WERI-Rb-1 (cell line): ENCODE measurements around the gene CECR2.
A peak's percentile ranks its signal among the peaks of the same experiment; 100 is the strongest.
"Not testable (repeated sequence)": the region's sequence is repeated elsewhere in the genome, so short reads cannot be mapped to it uniquely, and the experiment has no call there.

Experiments used
- DNase-seq: peaks from one replicate; pipeline ENCODE4 v3.0.0-alpha.2; 2020
- H3K27ac ChIP-seq: fragments of 250-450 bp; sonication (Bioruptor Pico); 2 replicates; pipeline ENCODE4 v1.5.1; 2020; ENCODE audit warnings: mild to moderate bottlenecking, moderate library complexity
- H3K27me3 ChIP-seq: fragments of 250-450 bp; sonication (Bioruptor Pico); 2 replicates; pipeline ENCODE4 v1.5.1; 2021; ENCODE audit warnings: mild to moderate bottlenecking, low read depth, moderate library complexity; ENCODE audit not compliant: insufficient read depth, severe bottlenecking
- H3K36me3 ChIP-seq: fragments of 250-450 bp; sonication (Bioruptor Pico); 2 replicates; pipeline ENCODE4 v1.5.1; 2020; ENCODE audit warnings: mild to moderate bottlenecking, moderate library complexity
- H3K4me3 ChIP-seq: 2 replicates; pipeline ENCODE4 v1.5.1; 2011; ENCODE audit warnings: low read depth, mild to moderate bottlenecking, control low read depth, low read length
- H3K9me3 ChIP-seq: fragments of 250-450 bp; sonication (Bioruptor Pico); 2 replicates; pipeline ENCODE4 v1.5.1; 2021; ENCODE audit warnings: mild to moderate bottlenecking, moderate library complexity; ENCODE audit not compliant: severe bottlenecking
- CTCF ChIP-seq: IDR thresholded peaks from 2 replicates; pipeline ENCODE4 v1.5.1; 2011; ENCODE audit warnings: low read depth, mild to moderate bottlenecking, control low read depth, inconsistent platforms, low read length

The CECR2 gene

GRCh38 chr22:17501679-17502285 is 132.5 kb downstream of the CECR2 start:
- Histone ChIP-seq H3K27ac (no peak overlapping the region), H3K9me3 (no peaks in the 10 kb centered on the region), H3K4me3 (no peak overlapping the region), H3K27me3 (no peaks in the 10 kb centered on the region), H3K36me3 (no peaks in the 10 kb centered on the region)
- peak; percentile 38; the same call in 1 of the 2 replicates for TF ChIP-seq CTCF
- peak; percentile 40 for DNase-seq

GRCh38 chr22:17508110-17508509 is 138.8 kb downstream of the CECR2 start:
- no peak for TF ChIP-seq CTCF
- H3K9me3 ChIP-seq: no peaks in the 10 kb centered on the region
- no peak overlapping the region for H3K27ac ChIP-seq
- no peaks in the 10 kb centered on the region for H3K27me3 ChIP-seq
- no peak overlapping the region for H3K4me3 ChIP-seq
- no peak for DNase-seq
- no peaks in the 10 kb centered on the region for H3K36me3 ChIP-seq

GRCh38 chr22:17512960-17513359 is 143.7 kb downstream of the CECR2 start:
- no peaks in the 10 kb centered on the region for H3K36me3 ChIP-seq
- no peaks in the 10 kb centered on the region for H3K27me3 ChIP-seq
- no peak overlapping the region for H3K4me3 ChIP-seq
- DNase-seq: no peak
- no peak overlapping the region for H3K27ac ChIP-seq
- TF ChIP-seq CTCF: no peak
- H3K9me3 ChIP-seq: no peaks in the 10 kb centered on the region

- no peak overlapping the region for H3K4me3 ChIP-seq
- no peak for DNase-seq
- no peak overlapping the region for H3K27ac ChIP-seq
- no peak for TF ChIP-seq CTCF
- no peaks in the 10 kb centered on the region for H3K27me3 ChIP-seq
- no peaks in the 10 kb centered on the region for H3K9me3 ChIP-seq
- H3K36me3 ChIP-seq: no peaks in the 10 kb centered on the region
Measured at GRCh38 chr22:17513612-17514011, 144.4 kb downstream of the CECR2 start.

- Histone ChIP-seq H3K36me3 (no peaks in the 10 kb centered on the region), H3K9me3 (no peaks in the 10 kb centered on the region), H3K27ac (no peak overlapping the region), H3K4me3 (no peak overlapping the region), H3K27me3 (no peaks in the 10 kb centered on the region)
- DNase-seq: no peak
- TF ChIP-seq CTCF: no peak
Measured at GRCh38 chr22:17514084-17514483, 144.8 kb downstream of the CECR2 start.

GRCh38 chr22:17518406-17518805 is 149.1 kb downstream of the CECR2 start:
- Histone ChIP-seq H3K4me3 (no peak overlapping the region), H3K27ac (no peak overlapping the region), H3K27me3 (no peaks in the 10 kb centered on the region), H3K9me3 (no peaks in the 10 kb centered on the region), H3K36me3 (no peaks in the 10 kb centered on the region)
- no peak for TF ChIP-seq CTCF
- no peak for DNase-seq

GRCh38 chr22:17521971-17522370 is 152.7 kb downstream of the CECR2 start:
- H3K27me3 ChIP-seq, H3K4me3 ChIP-seq, H3K36me3 ChIP-seq, DNase-seq, H3K9me3 ChIP-seq, H3K27ac ChIP-seq: not testable (repeated sequence)
